ENCODE measurements around the gene CADM3.

GRCh38 chr1:159170639-159171038, 776 bp upstream of the CADM3 start:
- TF ChIP-seq CTCF (conservative IDR thresholded peaks at IDR 0.05) (no peak), ZFX (IDR thresholded peaks at IDR 0.05) (no peak)

Data from C4-2B (cell line).